CD4-positive, alpha-beta T cell treated with Interleukin-15 for 4 hours (primary cell): Measurements from ENCODE around the gene CHRFAM7A.
"Not testable (repeated sequence)": the region's sequence is repeated elsewhere in the genome, so short reads cannot be mapped to it uniquely, and the experiment has no call there.

Source experiments
- DNase-seq: peaks from one replicate; pipeline ENCODE4 v3.0.0-alpha.2; 2020; ENCODE audit warnings: low spot score

Gene CHRFAM7A

GRCh38 chr15:30392766-30393663 is at the start of gene CHRFAM7A:
TSS of gene CHRFAM7A (minus strand) at chr15:30393540. CDS start at chr15:30383351, 10,189 bp downstream.
- not testable (repeated sequence) for DNase-seq

GRCh38 chr15:30438348-30438747 is 45.0 kb upstream of the CHRFAM7A start:
- not testable (repeated sequence) for DNase-seq

- DNase-seq = not testable (repeated sequence)
Observed at GRCh38 chr15:30435878-30436277, 42.5 kb upstream of the CHRFAM7A start.

- DNase-seq = not testable (repeated sequence)
Observed at GRCh38 chr15:30420723-30421122, 27.4 kb upstream of the CHRFAM7A start.

GRCh38 chr15:30414160-30414559 is 20.8 kb upstream of the CHRFAM7A start, which contains the start of gene GOLGA8R:
TSS of gene GOLGA8R (minus strand) at chr15:30414260. CDS start at chr15:30414162, 98 bp downstream.
- not testable (repeated sequence) for DNase-seq

GRCh38 chr15:30407636-30408035 is 14.3 kb upstream of the CHRFAM7A start:
- DNase-seq = not testable (repeated sequence)

- peak; percentile 57 for DNase-seq
Observed at GRCh38 chr15:30398988-30399387, 5.6 kb upstream of the CHRFAM7A start.

GRCh38 chr15:30393664-30393991 is 288 bp upstream of the CHRFAM7A start:
- not testable (repeated sequence) for DNase-seq

- DNase-seq = not testable (repeated sequence)
Observed at GRCh38 chr15:30386318-30386887, 6.9 kb downstream of the CHRFAM7A start.

- DNase-seq = not testable (repeated sequence)
Observed at GRCh38 chr15:30377082-30377413, 16.3 kb downstream of the CHRFAM7A start.

- not testable (repeated sequence) for DNase-seq
Observed at GRCh38 chr15:30376375-30377081, 16.8 kb downstream of the CHRFAM7A start.

GRCh38 chr15:30375872-30376271 is 17.5 kb downstream of the CHRFAM7A start:
- not testable (repeated sequence) for DNase-seq

GRCh38 chr15:30374862-30375261 is 18.5 kb downstream of the CHRFAM7A start:
- not testable (repeated sequence) for DNase-seq

- not testable (repeated sequence) for DNase-seq
Observed at GRCh38 chr15:30368271-30368670, 25.1 kb downstream of the CHRFAM7A start.

GRCh38 chr15:30367246-30367645 is 26.1 kb downstream of the CHRFAM7A start:
- not testable (repeated sequence) for DNase-seq

- DNase-seq = not testable (repeated sequence)
Observed at GRCh38 chr15:30361404-30361803, 31.9 kb downstream of the CHRFAM7A start.

GRCh38 chr15:30360990-30361389 is 32.4 kb downstream of the CHRFAM7A start:
- DNase-seq = not testable (repeated sequence)

- DNase-seq = not testable (repeated sequence)
Observed at GRCh38 chr15:30355043-30355442, 38.3 kb downstream of the CHRFAM7A start.

- DNase-seq = not testable (repeated sequence)
Observed at GRCh38 chr15:30349803-30350202, 43.5 kb downstream of the CHRFAM7A start.

- DNase-seq = not testable (repeated sequence)
Observed at GRCh38 chr15:30336584-30336983, 56.8 kb downstream of the CHRFAM7A start.

GRCh38 chr15:30334152-30334551 is 59.2 kb downstream of the CHRFAM7A start:
- DNase-seq = not testable (repeated sequence)

- DNase-seq = not testable (repeated sequence)
Observed at GRCh38 chr15:30326145-30326544, 67.2 kb downstream of the CHRFAM7A start.
